Ishikawa (cell line): ENCODE measurements around the gene PPP2R2C.

Experiments
- MAX ChIP-seq: IDR thresholded peaks from 2 replicates; pipeline ENCODE4 v1.6.1; 2012
- RAD21 ChIP-seq: IDR thresholded peaks from 2 replicates; pipeline ENCODE4 v1.6.1; 2012; ENCODE audit warnings: low read depth
- TCF12 ChIP-seq: IDR thresholded peaks from 2 replicates; pipeline ENCODE4 v1.6.1; 2012; ENCODE audit warnings: low read depth
- YY1 ChIP-seq: IDR thresholded peaks from 2 replicates; pipeline ENCODE4 v1.6.1; 2012; ENCODE audit warnings: low read depth

GRCh38 chr4:6337331-6337935 lies 135.0 kb downstream of the PPP2R2C start:
- TF ChIP-seq YY1 (no peak), MAX (no peak), RAD21 (no peak), TCF12 (no peak)
